ENCODE measurements around the gene GBF1.

DNA sequence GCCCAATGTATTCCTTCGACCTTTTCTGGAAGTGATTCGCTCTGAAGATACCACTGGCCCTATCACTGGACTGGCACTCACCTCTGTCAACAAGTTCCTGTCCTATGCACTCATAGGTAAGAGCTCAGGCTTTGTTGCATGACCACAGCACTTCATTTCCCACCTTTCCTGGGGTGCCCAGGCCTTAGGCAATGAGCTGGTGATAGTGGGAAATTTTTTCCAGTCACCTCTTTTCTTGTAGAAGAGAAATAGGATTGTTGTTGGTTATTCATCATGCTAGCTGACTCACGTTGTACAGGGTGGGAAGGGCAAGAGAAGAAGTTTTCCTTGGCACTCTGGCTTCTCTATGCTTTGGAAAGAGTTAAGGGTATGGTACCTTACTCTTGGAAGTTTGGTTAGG lies 98.7 kb downstream of the GBF1 start:
- TF ChIP-seq, protein P1, sequence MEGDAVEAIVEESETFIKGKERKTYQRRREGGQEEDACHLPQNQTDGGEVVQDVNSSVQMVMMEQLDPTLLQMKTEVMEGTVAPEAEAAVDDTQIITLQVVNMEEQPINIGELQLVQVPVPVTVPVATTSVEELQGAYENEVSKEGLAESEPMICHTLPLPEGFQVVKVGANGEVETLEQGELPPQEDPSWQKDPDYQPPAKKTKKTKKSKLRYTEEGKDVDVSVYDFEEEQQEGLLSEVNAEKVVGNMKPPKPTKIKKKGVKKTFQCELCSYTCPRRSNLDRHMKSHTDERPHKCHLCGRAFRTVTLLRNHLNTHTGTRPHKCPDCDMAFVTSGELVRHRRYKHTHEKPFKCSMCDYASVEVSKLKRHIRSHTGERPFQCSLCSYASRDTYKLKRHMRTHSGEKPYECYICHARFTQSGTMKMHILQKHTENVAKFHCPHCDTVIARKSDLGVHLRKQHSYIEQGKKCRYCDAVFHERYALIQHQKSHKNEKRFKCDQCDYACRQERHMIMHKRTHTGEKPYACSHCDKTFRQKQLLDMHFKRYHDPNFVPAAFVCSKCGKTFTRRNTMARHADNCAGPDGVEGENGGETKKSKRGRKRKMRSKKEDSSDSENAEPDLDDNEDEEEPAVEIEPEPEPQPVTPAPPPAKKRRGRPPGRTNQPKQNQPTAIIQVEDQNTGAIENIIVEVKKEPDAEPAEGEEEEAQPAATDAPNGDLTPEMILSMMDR (conservative IDR thresholded peaks at IDR 0.05): no peak
- no peak for TF ChIP-seq EZH2 (IDR thresholded peaks at IDR 0.05; ENCODE audit: low read depth)
